GM18520 (cell line): Measurements from ENCODE around the gene PPP1R9A.

ENCODE experiments used
- ATAC-seq: cut with Tn5 transposase; IDR thresholded peaks from one replicate; pipeline ENCODE4 v1.9.1; 2021; ENCODE audit not compliant: unreplicated experiment

Gene PPP1R9A

GRCh38 chr7:95311389-95311788 is 404.0 kb downstream of the PPP1R9A start:
- no peak for ATAC-seq

- no peak for ATAC-seq
Measured at GRCh38 chr7:95312561-95312960, 405.2 kb downstream of the PPP1R9A start.

GRCh38 chr7:95316588-95316987 is 409.2 kb downstream of the PPP1R9A start:
- ATAC-seq = no peak

- ATAC-seq = no peak
Measured at GRCh38 chr7:95317546-95317945, 410.2 kb downstream of the PPP1R9A start.

GRCh38 chr7:95317966-95318365 is 410.6 kb downstream of the PPP1R9A start:
- no peak for ATAC-seq

DNA sequence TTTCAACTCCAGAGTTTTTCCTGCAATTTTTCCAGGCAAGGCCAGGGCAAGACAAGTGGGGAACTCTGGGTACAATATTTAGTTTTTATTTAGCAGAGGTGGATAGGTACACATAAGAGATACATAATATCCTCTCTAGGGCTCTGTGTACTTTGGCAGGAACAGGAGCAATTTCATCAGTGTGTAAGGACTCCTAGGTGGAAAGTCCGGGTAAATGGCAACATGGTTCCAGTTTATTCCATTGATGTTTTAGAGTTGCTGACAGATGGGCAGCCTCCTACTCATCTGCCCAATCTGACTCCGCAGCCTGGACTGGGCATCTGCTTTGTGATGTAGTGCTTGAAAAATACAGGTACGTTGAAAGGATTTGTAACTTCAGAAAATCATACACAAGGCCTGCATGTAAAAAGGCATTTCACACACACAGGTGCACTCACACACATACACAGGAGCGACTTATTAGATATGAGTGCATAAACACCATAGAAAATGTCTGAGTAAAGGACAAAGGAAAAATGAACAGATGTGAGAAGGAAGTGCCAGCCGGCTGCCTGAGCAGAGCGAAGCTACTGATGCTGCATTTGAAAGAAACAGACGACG is 411.2 kb downstream of the PPP1R9A start:
- ATAC-seq = no peak

DNA sequence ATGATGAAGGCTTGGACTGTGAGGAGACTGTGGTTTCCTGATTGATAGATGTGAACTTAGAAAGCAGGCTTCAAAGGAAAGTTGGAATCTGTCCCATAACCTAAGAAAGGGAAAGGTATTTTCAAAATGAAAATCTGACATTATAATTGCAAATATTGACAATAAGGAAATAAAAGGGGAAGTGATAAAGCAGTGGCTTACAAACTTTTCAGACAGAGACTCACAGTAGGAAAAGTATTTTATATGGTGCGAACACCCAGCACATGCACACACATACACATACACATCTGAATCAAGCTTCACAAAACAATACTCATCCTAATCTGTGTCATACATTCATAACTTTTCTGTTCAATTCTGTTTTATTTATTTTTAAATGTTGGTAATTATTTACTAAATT is 412.2 kb downstream of the PPP1R9A start:
- no peak for ATAC-seq

DNA sequence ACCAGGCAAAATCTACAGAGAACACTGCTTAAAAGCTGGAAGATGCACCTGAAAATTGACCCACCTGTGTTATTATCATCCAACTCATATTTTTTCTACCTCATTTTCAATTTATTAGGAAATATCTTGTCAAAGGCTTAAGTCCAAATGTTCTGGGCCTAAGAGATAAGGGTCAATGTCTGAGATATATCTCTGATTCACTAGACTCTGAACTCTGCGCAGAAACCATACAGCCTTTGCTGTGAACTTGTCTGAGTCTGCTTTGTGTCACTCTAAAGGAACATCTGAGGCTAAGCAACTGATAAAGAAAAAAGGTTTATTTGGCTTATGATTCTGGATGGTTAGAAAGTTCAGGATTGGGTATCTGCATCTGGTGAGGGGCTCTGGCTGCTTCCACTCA is 413.3 kb downstream of the PPP1R9A start:
- no peak for ATAC-seq

- ATAC-seq = no peak
Measured at GRCh38 chr7:95321720-95322119, 414.3 kb downstream of the PPP1R9A start.

- ATAC-seq = no peak
Measured at GRCh38 chr7:95322396-95322795, 415.0 kb downstream of the PPP1R9A start.

DNA sequence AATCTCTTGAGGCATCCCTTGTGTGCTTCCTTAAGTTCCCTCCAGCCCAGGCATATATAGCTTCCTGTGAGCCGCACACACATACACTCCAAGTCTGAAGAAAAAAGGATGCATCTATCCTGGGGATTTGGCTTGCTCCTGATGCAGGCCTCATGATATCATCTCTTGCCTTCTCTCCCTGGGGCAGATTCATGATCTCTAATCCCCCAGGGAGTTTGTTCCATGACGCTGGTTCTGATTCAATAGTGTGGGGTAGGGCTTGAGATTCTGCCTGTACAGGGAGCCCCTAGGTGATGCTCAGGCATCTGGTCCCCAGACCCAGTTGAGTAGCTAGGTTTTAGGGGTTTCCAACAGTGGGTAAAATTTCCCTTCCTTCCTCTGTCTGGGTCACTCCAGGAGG is 415.5 kb downstream of the PPP1R9A start:
- ATAC-seq = no peak

DNA sequence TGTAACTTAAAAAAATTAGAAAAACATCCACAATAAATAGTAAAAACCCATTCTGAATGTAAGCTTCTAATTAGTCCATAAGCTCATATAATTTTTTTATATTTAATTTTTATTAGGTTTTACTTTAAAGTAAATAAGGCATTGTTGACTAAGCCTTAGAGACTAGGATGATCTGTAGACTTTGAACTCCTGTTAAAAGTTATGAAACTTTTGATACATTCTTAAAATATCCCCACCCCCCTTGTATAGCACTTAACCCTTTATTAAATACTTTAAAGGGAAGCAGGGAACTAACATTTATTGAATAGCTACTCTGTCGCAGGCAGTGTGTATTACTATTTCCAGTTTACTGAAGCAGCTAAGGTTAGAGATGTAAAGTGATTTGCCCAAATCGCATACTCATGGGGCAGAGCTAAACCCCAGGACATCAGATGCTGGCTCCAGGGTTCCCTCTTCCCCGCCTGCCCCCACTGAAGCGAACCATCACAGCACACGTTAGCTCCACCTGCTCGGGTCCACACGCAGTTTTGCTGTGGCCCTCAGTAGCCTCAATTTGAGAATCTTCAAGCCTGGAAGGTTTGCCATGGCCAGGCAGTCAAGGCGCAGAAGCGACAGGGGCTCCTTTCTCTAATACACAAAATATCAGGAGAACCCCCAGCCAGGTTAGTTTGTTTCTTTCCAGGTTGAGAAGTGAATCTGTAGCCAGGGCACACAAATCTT is 416.2 kb downstream of the PPP1R9A start:
- no peak for ATAC-seq

GRCh38 chr7:95324431-95324830 is 417.0 kb downstream of the PPP1R9A start, which contains the start of gene PON1:
Gene PON1, minus strand, starts transcription at chr7:95324532. Its CDS starts 57 bp downstream, at chr7:95324475.
- ATAC-seq = no peak

DNA sequence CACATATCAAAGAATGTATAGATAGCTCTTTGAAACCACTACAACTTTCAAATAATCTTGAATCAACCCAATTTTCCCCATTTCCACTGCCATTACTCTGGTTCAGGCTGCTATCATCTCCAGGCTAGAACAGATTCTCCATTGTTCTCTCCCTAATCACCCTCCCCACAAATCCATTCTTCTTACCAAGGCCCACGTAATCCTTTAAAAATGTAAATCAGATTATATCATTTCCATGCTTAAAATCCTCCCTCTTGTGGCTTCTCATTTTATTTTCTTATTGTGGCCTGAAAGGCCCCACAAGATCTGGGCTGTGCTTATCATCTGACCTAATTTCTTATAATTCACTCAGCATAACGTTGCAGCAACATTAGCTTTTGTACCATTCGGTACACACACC is 420.0 kb downstream of the PPP1R9A start:
- ATAC-seq = no peak

- ATAC-seq = peak; percentile 89
Measured at GRCh38 chr7:95330204-95330960, 423.0 kb downstream of the PPP1R9A start.

GRCh38 chr7:95330961-95331337 is 423.6 kb downstream of the PPP1R9A start:
- ATAC-seq = peak; percentile 18

DNA sequence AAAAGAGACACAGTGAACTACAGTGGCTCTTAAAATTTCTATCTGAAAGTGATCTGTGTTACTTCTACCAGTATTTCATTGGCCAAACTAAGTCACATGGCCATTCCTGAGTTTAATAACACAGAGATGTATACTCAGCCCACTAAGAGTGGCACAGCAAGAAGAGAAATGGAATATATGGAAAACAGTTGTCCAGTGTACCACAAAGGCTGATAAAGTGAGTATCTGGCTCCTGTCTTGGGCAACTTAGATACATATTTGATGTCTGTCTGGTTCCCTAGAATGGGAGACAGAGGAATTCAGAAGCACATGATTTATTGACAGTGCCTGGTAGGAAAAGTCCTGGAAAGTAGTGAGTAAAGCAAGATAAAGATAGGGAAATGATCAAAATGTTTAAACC is 427.1 kb downstream of the PPP1R9A start:
- ATAC-seq = no peak

DNA sequence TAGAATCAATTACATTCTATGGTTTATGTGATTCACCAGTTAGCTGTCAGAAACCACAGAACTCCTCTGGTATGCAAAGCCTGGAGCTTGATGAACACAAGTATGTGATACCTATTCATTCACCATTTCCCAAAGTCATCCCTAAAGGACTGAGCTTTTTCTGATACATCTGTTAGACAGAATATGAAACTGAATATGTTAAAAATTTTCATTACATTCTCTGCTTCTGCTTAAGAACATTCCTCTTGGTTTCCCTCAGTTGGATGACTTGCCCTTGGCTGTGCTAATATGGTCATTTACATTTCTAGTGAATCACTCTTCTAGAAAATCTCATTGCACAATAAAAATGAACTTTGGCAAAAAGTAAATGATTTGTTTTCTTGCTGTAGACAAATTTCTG is 427.7 kb downstream of the PPP1R9A start:
- ATAC-seq = no peak

GRCh38 chr7:95338832-95339231 is 431.4 kb downstream of the PPP1R9A start:
- ATAC-seq = no peak

DNA sequence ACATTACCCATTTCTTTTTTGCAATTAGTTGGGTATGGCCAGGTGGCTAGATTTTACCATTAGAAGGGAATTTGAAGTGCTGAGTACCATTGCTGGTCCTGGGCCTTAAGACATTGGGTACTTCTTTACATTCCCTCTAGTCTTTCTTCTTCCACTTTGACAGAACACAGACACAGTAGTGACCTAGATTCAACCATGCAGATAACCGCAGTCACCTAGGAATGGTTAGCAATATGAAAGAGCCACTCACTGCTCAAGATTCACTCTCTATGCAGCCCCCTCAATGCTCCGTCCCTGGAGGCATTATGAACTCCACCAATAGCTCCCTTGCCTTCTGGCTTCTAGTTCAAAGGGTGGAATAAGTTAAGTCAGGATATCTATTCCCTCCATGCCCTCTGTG is 433.1 kb downstream of the PPP1R9A start:
- ATAC-seq = no peak

DNA sequence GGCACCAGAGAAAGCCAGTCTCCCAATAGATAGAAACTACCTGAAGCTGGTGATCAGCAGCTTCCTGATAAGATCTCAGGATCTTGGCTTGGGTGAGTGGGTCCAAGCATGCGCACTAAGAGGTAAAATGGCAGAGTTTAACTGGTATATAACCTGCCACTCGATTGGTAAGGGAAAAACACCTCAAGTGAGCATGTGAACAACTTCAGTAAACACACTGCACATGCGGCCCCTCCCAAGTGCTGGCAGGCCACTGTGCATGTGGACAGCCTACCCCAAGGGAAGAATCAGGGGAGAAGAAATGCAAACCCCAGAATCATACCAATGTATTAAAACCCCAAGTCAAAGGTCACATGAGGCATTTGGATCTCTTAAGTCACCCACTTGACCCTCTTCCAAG is 434.6 kb downstream of the PPP1R9A start:
- no peak for ATAC-seq

DNA sequence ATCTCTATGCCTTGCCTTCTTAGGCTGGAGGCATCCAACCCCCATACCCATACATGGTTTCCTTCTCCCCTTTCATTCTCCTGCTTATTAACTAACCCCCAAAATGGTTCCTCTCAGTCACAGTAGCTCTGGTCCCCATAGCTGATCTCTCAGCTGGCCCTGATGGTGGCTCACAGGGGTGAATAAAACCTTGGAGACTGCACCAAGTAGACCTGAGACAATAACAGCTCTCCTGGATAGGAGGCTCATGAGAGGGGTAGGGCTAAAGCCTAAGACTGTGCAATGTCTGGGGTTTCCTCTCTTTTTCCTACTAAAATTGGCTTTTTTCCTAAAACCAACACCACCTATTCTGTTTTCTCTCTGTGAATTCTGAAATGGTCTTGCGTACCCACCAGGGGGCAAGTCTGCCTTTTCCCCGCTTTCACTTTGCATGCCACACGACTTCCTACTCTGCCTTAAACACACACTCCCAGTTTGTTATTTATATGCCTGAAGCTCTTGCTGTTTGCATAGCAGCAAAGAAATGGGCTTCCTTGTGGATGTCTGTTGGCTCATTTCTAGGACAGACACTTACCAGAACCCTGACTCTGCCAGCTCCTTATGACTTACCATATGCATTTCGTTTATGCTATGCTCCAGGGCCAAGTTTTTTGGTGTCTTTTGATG is 435.4 kb downstream of the PPP1R9A start:
- no peak for ATAC-seq
